ENCODE results near the gene DUSP1. TPM values are rescaled to one million over a fixed set of nuclear protein-coding genes. Genes with fewer than 3 reads are reported as not detected.

Gene DUSP1
- total and polyA plus RNA-seq, 2 of the 13 experiments (the other 11 are each of a cell fraction or from before 2014, with no cell fraction given): 27.1 to 55.5 TPM

DNA sequence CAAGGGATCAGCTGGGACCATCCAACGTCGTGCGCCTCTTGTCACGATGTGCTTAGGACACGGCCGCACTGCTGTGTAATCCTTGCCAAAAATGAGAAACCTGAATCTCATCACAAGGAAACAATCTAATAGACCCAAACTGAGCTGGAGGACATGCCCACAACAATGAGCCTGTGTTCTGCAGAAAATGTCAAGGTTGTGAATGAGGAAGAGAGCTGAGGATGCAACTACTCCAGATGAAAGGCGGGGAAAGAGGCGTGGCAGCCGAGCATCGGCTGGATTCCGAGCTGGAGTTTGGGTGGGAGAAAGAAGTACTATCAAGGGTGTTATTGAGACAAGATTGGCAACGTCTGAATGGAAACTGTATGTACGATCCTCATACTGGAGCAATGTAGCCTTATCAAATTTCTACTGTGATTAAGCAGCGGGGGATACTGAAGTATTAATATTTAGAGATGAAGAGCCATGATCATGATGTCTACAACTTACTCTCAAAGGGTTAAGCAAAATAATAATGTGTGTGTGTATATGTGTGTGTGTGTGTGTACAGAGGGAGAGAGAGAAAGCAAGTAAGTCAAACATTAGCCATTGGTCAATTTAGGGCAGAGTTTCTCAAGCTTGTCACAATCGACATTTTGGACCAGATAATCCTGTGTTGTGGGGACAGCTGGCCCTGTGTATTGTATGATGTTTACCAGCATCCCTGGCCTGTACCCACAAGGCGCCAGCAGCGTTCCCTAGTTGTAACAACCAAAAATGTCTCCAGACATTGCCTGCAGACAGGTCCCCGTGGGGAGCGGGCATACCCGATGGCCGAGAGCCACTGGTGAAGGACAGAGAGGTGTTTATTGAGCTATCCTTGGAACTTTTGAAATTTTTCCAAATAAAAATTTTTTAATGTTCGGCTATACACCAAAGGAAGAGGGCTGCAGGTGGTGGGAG lies 46.5 kb downstream of the DUSP1 start (continued):
- TF ChIP-seq, protein P1, sequence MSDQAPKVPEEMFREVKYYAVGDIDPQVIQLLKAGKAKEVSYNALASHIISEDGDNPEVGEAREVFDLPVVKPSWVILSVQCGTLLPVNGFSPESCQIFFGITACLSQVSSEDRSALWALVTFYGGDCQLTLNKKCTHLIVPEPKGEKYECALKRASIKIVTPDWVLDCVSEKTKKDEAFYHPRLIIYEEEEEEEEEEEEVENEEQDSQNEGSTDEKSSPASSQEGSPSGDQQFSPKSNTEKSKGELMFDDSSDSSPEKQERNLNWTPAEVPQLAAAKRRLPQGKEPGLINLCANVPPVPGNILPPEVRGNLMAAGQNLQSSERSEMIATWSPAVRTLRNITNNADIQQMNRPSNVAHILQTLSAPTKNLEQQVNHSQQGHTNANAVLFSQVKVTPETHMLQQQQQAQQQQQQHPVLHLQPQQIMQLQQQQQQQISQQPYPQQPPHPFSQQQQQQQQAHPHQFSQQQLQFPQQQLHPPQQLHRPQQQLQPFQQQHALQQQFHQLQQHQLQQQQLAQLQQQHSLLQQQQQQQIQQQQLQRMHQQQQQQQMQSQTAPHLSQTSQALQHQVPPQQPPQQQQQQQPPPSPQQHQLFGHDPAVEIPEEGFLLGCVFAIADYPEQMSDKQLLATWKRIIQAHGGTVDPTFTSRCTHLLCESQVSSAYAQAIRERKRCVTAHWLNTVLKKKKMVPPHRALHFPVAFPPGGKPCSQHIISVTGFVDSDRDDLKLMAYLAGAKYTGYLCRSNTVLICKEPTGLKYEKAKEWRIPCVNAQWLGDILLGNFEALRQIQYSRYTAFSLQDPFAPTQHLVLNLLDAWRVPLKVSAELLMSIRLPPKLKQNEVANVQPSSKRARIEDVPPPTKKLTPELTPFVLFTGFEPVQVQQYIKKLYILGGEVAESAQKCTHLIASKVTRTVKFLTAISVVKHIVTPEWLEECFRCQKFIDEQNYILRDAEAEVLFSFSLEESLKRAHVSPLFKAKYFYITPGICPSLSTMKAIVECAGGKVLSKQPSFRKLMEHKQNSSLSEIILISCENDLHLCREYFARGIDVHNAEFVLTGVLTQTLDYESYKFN (CRISPR knock-in tag; conservative IDR thresholded peaks at IDR 0.05): peak; percentile 82
- TF ChIP-seq ZNF230 (CRISPR knock-in tag; IDR thresholded peaks at IDR 0.05) (no peak), ZNF644 (CRISPR knock-in tag; IDR thresholded peaks at IDR 0.05; ENCODE audit: low read depth) (no peak), ZNF350 (CRISPR knock-in tag; IDR thresholded peaks at IDR 0.05; ENCODE audit: borderline replicate concordance, low read depth) (no peak), MEIS1 (CRISPR knock-in tag; IDR thresholded peaks at IDR 0.05; ENCODE audit: borderline replicate concordance) (peak; percentile 67; the same call in 1 of the 2 replicates), TBP (CRISPR knock-in tag; IDR thresholded peaks at IDR 0.05) (no peak), SKI (IDR thresholded peaks at IDR 0.05; ENCODE audit: partially characterized antibody) (peak; percentile 62), FOSL1 (CRISPR knock-in tag; IDR thresholded peaks at IDR 0.05; ENCODE audit: borderline replicate concordance) (no peak), ZNF766 (CRISPR knock-in tag; IDR thresholded peaks at IDR 0.05; ENCODE audit: borderline replicate concordance) (no peak), ZNF557 (CRISPR knock-in tag; IDR thresholded peaks at IDR 0.05) (no peak), SIN3B (IDR thresholded peaks at IDR 0.05; ENCODE audit: low read length) (no peak), HOXA7 (CRISPR knock-in tag; IDR thresholded peaks at IDR 0.05) (no peak), YY1 (IDR thresholded peaks at IDR 0.05; ENCODE audit: insufficient read depth, insufficient replicate concordance, low read depth, low read length) (no peak), TCF12 (IDR thresholded peaks at IDR 0.05) (no peak), TCF12 (CRISPR knock-in tag; IDR thresholded peaks at IDR 0.05) (0 out of 2 replicates have a peak, but pooled peaks have one; percentile 33), AKAP8 (CRISPR knock-in tag; IDR thresholded peaks at IDR 0.05) (no peak)
- TF ChIP-seq, protein P2, sequence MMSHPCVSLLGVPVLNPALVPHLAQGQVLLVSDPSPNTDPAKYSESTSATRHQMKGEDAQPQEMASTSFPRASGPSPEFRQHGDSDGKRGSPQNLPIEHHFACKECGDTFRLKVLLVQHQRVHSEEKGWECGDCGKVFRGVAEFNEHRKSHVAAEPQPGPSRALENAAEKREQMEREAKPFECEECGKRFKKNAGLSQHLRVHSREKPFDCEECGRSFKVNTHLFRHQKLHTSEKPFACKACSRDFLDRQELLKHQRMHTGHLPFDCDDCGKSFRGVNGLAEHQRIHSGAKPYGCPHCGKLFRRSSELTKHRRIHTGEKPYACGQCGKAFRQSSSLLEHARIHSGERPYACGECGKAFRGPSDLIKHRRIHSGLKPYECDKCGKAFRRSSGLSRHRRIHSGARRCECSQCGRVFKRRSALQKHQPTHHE (CRISPR knock-in tag; IDR thresholded peaks at IDR 0.05; ENCODE audit: borderline replicate concordance): no peak
- TF ChIP-seq, protein P3, sequence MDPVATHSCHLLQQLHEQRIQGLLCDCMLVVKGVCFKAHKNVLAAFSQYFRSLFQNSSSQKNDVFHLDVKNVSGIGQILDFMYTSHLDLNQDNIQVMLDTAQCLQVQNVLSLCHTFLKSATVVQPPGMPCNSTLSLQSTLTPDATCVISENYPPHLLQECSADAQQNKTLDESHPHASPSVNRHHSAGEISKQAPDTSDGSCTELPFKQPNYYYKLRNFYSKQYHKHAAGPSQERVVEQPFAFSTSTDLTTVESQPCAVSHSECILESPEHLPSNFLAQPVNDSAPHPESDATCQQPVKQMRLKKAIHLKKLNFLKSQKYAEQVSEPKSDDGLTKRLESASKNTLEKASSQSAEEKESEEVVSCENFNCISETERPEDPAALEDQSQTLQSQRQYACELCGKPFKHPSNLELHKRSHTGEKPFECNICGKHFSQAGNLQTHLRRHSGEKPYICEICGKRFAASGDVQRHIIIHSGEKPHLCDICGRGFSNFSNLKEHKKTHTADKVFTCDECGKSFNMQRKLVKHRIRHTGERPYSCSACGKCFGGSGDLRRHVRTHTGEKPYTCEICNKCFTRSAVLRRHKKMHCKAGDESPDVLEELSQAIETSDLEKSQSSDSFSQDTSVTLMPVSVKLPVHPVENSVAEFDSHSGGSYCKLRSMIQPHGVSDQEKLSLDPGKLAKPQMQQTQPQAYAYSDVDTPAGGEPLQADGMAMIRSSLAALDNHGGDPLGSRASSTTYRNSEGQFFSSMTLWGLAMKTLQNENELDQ (CRISPR knock-in tag; IDR thresholded peaks at IDR 0.05; ENCODE audit: borderline replicate concordance): no peak
- TF ChIP-seq, protein P4, sequence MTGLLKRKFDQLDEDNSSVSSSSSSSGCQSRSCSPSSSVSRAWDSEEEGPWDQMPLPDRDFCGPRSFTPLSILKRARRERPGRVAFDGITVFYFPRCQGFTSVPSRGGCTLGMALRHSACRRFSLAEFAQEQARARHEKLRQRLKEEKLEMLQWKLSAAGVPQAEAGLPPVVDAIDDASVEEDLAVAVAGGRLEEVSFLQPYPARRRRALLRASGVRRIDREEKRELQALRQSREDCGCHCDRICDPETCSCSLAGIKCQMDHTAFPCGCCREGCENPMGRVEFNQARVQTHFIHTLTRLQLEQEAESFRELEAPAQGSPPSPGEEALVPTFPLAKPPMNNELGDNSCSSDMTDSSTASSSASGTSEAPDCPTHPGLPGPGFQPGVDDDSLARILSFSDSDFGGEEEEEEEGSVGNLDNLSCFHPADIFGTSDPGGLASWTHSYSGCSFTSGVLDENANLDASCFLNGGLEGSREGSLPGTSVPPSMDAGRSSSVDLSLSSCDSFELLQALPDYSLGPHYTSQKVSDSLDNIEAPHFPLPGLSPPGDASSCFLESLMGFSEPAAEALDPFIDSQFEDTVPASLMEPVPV (CRISPR knock-in tag; IDR thresholded peaks at IDR 0.05): no peak
